Effector memory CD8-positive, alpha-beta T cell (primary cell): ENCODE results near the gene GIT2.
"Not testable (repeated sequence)": the region's sequence is repeated elsewhere in the genome, so short reads cannot be mapped to it uniquely, and the experiment has no call there.

Source experiments
- ATAC-seq: fragments of 150-1000 bp; cut with Tn5 transposase; replicated peaks from 2 replicates; pipeline ENCODE4 v1.10.0; 2021; ENCODE audit warnings: mild to moderate bottlenecking, moderate library complexity
- DNase-seq, 3 experiments: peaks; one replicate each; pipeline ENCODE4 v3.0.0; 2021
- H3K27ac Mint-ChIP-seq, 2 donors: one replicate each; pipeline ENCODE4 v1.8.0; 2022; ENCODE audit warnings: mild to moderate bottlenecking in 2 of 2, mixed read lengths in 2 of 2, moderate library complexity in 2 of 2
- H3K27me3 Mint-ChIP-seq, 2 donors: one replicate each; pipeline ENCODE4 v1.8.0; 2022; ENCODE audit warnings: mixed read lengths in 2 of 2
- H3K36me3 Mint-ChIP-seq: one replicate; pipeline ENCODE4 v1.8.0; 2022; ENCODE audit warnings: mild to moderate bottlenecking, moderate library complexity, mixed read lengths; ENCODE audit not compliant: insufficient read depth
- H3K4me1 Mint-ChIP-seq, 2 donors: one replicate each; pipeline ENCODE4 v1.8.0; 2022; ENCODE audit warnings: low read depth in 2 of 2, mixed read lengths in 2 of 2
- H3K4me3 Mint-ChIP-seq, 2 donors: one replicate each; pipeline ENCODE4 v1.8.0; 2022; ENCODE audit warnings: mild to moderate bottlenecking in 2 of 2, mixed read lengths in 2 of 2, moderate library complexity in 2 of 2
- H3K9me3 Mint-ChIP-seq, 2 donors: one replicate each; pipeline ENCODE4 v1.8.0; 2022; ENCODE audit warnings: mixed read lengths in 2 of 2

GIT2 gene

DNA sequence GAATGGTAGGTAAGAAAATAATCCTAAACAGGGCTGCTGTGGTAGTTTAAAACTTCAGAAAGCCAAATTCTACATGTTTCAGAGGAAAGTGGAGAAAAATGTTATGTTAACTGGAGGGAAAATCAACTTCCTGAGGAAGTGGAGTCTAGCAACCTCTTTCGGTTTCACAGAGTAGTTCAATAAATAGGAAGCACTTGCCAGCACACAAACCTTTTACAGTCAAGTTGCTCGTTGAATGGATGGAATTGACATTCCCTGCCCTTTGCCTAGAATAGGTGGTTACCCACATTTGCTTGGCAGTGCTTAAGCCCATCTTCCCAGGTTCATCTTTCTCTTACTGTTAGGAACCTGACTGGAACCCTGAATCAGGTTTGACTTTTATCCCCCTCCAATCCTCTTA lies 19.0 kb upstream of the GIT2 start:
- no peak overlapping the region for H3K4me3 Mint-ChIP-seq
- H3K27me3 Mint-ChIP-seq: no peaks in the 10 kb centered on the region
- ATAC-seq (peak; percentile 38), DNase-seq (no peak)
- no peaks in the 10 kb centered on the region for H3K9me3 Mint-ChIP-seq
- peak overlapping the region; percentile 63 to 76 for H3K27ac Mint-ChIP-seq
- peaks cover 72% of the 10 kb centered on the region for H3K36me3 Mint-ChIP-seq
- peaks cover 31 to 32% of the 10 kb centered on the region in 2 donors for H3K4me1 Mint-ChIP-seq

DNA sequence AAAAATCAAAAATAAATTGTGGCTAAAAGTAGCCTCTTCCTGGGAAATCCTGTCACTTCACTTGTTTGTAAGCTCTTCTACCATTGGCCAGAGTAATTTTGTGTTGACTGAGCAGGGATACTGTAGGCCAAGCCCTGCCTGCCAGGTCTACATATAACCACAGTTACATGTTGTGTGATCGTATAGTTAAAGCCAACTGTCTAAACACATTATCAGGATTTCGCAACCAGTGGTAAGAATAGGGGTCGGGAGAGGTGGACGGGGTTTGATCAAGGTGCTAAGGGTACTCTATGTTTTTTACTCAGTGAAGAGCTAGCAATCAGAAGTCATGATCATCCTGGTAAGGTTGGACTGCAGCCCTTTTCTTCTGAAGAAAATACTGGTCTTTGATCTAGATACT lies 16.5 kb upstream of the GIT2 start:
- peaks cover 39 to 49% of the 10 kb centered on the region in 2 donors for H3K4me1 Mint-ChIP-seq
- ATAC-seq (no peak), DNase-seq (no peak)
- peak overlapping the region; percentile 52 to 93 for H3K27ac Mint-ChIP-seq
- no peaks in the 10 kb centered on the region for H3K9me3 Mint-ChIP-seq
- peaks cover 50% of the 10 kb centered on the region for H3K36me3 Mint-ChIP-seq
- peak overlapping the region; percentile 49 to 58 for H3K4me3 Mint-ChIP-seq
- H3K27me3 Mint-ChIP-seq: no peaks in the 10 kb centered on the region

DNA sequence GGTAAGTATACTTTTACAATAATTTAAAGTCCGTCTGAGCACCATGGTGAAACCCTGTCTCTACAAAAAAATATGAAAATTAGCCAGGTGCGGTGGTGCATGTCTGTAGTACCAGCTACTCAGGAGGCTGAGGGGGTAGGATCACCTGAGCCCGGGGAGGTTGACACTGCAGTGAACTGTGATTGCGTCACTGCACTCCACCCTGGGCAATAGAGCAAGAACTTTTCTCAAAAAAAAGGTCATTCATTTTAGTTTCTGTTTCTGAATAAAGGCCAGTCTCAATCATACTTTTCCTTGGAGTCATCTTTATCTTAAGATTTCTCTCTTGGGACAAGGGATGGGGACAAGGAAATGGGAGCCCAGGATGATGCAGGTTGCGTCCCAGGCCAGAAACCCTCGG lies 16.0 kb upstream of the GIT2 start:
- Mint-ChIP-seq H3K36me3 (peaks cover 45% of the 10 kb centered on the region), H3K27me3 (no peaks in the 10 kb centered on the region), H3K4me3 (peak overlapping the region; percentile 49 to 58), H3K4me1 (peaks cover 39 to 49% of the 10 kb centered on the region in 2 donors), H3K9me3 (no peaks in the 10 kb centered on the region), H3K27ac (peak overlapping the region; percentile 52 to 93)
- ATAC-seq: peak; percentile 74
- peak in 2 of 3 experiments; percentile 30 to 36 for DNase-seq

DNA sequence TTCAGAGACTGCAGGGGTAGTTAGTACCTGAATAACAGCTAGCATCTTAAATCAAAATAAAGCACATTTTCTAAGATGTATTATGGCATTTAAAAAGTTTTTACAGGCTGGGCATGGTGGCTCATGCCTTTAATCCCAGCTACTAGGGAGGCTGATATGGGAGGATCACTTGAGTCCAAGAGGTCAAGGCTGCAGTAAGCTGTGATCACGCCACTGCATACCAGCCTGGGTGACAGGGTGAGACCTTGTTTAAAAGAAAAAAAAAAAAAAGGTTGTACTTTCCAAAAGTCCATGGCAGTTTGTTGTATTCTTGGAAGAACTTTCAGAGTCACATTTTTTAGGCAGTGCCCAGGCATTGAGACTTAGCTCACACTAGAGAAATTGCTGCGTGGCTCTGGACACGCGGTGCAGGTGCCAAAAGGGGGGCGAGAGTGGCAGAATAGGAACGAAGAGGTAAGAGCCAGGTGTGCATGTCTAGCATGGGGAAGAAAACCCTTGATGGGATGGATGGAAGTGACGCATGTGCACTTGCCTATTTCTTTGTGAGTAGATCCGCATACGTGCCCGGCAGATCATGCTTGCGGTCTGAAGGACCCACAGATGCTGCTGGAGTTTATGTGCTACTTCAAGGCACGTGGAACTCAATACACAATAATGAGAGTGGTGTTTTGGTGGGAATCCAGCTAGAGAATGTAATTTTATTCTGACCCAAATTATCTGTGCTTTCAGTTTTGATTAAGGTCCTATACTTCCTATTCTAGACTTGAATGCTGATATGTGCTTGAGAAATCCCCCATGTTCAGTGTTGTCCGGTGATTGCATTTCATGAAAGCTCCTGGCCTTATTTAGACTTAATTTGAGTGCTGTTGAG lies 14.9 kb upstream of the GIT2 start:
- Mint-ChIP-seq H3K36me3 (peaks cover 35% of the 10 kb centered on the region), H3K9me3 (no peaks in the 10 kb centered on the region), H3K27me3 (no peaks in the 10 kb centered on the region), H3K4me1 (peaks cover 42 to 52% of the 10 kb centered on the region in 2 donors), H3K4me3 (peak overlapping the region; percentile 49 to 58), H3K27ac (peak overlapping the region; percentile 52 to 93)
- ATAC-seq (peak; percentile 73), DNase-seq (peak in 2 of 3 experiments; percentile 9 to 28)

DNA sequence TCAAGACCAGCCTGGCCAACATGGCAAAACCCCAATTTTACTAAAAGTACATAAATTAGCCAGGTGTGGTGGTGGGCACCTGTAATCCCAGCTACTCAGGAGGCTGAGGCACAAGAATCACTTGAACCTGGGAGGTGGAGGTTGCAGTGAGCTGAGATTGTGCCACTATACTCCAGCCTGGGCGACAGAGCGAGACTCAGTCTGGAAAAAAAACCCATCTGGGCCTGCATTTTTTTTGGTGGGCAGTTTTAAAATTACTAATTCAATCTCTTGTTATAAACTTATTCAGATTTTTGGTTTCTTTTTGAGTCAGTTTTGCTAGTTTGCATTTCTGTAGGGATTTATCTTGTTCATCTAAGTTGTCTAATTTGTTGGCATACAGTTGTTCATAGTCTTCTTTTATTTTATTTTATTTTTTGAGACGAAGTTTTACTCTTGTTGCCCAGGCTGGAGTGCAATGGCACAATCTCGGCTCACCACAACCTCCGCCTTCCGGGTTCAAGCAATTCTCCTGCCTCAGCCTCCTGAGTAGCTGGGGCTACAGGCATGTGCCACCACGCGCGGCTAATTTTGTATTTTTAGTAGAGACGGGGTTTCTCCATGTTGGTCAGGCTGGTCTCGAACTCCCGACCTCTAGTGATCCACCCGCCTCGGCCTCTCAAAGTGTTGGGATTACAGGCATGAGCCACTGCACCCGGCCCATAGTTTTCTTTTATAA lies 12.7 kb upstream of the GIT2 start:
- peaks cover 21% of the 10 kb centered on the region for H3K36me3 Mint-ChIP-seq

DNA sequence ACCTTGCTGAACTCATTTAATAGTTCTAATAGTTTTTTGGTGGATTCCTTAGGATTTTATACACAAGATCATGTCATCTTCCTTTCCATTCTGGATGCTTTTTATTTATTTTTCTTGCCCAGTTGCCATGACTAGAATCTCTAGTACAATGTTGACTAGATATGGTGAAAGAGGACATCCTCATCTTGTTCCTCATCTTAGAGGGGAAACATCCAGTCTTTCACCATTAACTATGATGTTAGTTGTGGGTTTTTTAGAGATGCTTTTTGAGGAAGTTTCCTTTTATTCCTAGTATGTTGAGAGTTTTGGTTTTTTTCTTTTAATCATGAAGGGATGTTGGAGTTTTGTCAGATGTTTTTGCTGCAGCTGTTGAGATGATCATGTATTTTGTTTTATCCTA lies 11.7 kb upstream of the GIT2 start:
- no peaks in the 10 kb centered on the region for H3K27me3 Mint-ChIP-seq
- peaks cover 21% of the 10 kb centered on the region for H3K36me3 Mint-ChIP-seq
- peaks cover 51 to 64% of the 10 kb centered on the region in 2 donors for H3K4me1 Mint-ChIP-seq
- DNase-seq (no peak), ATAC-seq (no peak)
- H3K9me3 Mint-ChIP-seq: no peaks in the 10 kb centered on the region
- no peak overlapping the region for H3K27ac Mint-ChIP-seq
- no peak overlapping the region for H3K4me3 Mint-ChIP-seq

More for the DNA sequence above, 12.7 kb upstream of the GIT2 start:
- H3K9me3 Mint-ChIP-seq, DNase-seq, ATAC-seq, H3K27me3 Mint-ChIP-seq: not testable (repeated sequence)
- H3K4me1 Mint-ChIP-seq: peaks cover 49 to 59% of the 10 kb centered on the region in 2 donors
- peak overlapping the region; percentile 1 to 23 for H3K27ac Mint-ChIP-seq
- H3K4me3 Mint-ChIP-seq: peak overlapping the region; percentile 0 to 49

DNA sequence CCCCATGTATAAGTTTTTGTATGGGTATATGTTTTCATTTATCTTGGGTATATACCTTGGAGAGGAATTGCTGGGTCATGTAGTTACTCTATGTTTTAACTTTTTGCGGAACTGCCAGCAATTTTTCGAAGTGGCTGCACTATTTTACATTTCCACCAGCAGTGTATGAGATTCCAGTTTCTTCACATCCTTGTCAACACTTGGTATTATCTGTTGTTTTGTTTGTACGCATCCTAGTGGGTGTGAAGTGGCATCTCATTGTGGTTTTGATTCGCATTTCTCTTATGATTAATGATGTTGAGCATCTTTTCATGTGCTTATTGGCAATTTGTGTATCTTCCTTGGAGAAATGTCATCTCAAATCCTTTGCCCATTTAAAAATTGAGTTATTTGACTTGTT lies 9.9 kb upstream of the GIT2 start:
- Mint-ChIP-seq H3K36me3 (peaks cover 11% of the 10 kb centered on the region), H3K27me3 (no peaks in the 10 kb centered on the region), H3K27ac (peak overlapping the region in 1 of 2 donors; percentile 92), H3K4me3 (no peak overlapping the region), H3K4me1 (peaks cover 36 to 49% of the 10 kb centered on the region in 2 donors), H3K9me3 (no peaks in the 10 kb centered on the region)
- DNase-seq (no peak), ATAC-seq (no peak)

DNA sequence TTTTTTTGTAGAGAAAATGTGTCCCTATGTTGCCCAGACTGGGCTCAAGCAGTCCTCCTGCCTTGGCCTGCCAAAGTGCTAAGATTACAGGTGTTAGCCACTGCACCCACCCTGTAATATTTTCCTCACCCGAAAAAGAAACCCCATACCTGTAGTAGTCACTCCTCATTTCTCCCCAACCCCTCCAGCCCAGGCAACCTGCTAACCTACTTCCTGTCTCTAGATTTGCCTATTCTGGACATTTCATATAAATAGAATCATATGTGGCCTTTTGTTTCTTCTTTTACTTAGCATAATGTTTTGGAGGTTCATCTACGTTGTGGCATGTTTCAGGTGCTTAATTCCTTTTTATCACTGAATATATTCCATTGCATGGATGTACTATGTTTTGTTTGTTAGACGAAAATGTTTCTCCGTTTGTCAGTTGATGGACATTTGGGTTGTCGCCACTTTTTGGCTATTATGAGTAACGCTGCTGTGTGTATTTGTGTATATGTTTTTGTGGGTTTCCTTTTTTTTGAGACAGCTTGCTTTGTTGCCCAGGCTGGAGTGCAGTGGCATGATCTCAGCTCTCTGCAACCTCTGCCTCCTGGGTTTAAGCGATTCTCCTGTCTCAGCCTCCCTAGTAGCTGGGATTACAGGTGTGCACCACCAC lies 9.3 kb upstream of the GIT2 start:
- Mint-ChIP-seq H3K4me3 (peak overlapping the region; percentile 42 to 74), H3K4me1 (peaks cover 35 to 49% of the 10 kb centered on the region in 2 donors), H3K27ac (peak overlapping the region; percentile 41 to 92), H3K27me3 (no peaks in the 10 kb centered on the region), H3K9me3 (no peaks in the 10 kb centered on the region), H3K36me3 (peaks cover 12% of the 10 kb centered on the region)
- DNase-seq (no peak), ATAC-seq (peak; percentile 78)

DNA sequence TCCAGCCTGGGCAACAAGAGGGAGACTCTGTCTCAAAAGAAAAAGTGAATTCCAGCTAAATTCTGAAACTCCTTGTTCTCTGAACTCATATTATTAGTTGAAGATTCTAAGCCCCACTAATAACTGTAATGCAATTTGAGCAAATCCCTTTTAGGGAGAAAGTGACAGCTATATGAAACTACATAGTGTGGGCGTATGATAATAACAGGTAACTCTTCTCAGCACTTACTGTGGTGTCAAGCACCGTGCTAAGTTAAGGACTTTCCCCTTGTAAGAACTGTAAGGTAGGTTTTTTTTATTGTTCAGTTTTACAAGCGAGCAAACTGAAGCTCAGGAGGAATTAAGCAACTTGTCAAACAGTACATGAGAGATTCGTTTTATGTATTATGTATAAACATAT lies 8.4 kb upstream of the GIT2 start:
- ATAC-seq (peak; percentile 58), DNase-seq (no peak)
- H3K4me3 Mint-ChIP-seq: no peak overlapping the region
- H3K27ac Mint-ChIP-seq: peak overlapping the region in 1 of 2 donors; percentile 92
- no peaks in the 10 kb centered on the region for H3K9me3 Mint-ChIP-seq
- H3K36me3 Mint-ChIP-seq: peaks cover 18% of the 10 kb centered on the region
- peaks cover 38 to 48% of the 10 kb centered on the region in 2 donors for H3K4me1 Mint-ChIP-seq
- no peaks in the 10 kb centered on the region for H3K27me3 Mint-ChIP-seq

DNA sequence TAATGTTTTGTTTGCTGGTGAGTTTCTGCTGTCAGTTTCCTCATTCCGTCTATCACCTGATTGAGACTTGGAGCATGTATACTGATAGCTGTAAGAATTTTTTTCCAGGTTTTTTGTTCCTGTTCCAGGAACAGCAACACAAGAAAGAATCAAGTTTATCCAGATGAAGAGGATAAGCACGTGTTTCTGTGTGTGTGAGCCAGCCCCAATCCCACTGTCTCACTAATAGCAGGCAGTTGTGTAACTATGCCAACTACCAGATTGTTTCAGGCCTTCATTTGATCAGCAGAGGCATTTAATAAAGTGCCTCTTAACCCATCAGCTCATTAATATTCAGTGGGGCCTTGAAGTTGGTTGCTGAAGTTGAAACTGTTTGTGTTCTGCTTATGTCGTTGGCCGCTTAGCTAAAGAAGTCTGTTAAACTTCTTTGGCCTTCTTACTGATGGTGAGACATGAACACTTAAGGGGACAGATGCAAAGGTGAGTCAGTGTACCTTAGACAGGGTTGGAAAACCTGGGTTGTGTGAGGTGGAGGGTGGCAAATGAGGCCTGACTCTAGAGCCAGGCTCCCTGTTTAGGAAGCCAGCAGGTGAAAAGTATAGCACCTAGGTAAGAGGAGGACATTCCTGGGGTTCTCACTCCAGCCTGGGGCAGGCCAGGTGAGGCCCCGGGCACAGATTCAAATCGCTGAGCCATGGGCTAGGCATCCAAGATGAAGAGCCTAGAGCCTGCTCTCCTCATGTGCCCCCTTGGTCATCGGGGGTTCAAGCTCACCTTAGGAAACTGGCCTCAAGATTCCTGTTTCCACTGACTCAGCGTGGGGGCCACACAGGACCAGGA lies 6.7 kb upstream of the GIT2 start:
- no peak overlapping the region for H3K4me3 Mint-ChIP-seq
- H3K4me1 Mint-ChIP-seq: peaks cover 39 to 48% of the 10 kb centered on the region in 2 donors
- H3K27ac Mint-ChIP-seq: peak overlapping the region; percentile 16 to 57
- no peaks in the 10 kb centered on the region for H3K27me3 Mint-ChIP-seq
- no peaks in the 10 kb centered on the region for H3K9me3 Mint-ChIP-seq
- DNase-seq (no peak), ATAC-seq (no peak)
- peaks cover 21% of the 10 kb centered on the region for H3K36me3 Mint-ChIP-seq

DNA sequence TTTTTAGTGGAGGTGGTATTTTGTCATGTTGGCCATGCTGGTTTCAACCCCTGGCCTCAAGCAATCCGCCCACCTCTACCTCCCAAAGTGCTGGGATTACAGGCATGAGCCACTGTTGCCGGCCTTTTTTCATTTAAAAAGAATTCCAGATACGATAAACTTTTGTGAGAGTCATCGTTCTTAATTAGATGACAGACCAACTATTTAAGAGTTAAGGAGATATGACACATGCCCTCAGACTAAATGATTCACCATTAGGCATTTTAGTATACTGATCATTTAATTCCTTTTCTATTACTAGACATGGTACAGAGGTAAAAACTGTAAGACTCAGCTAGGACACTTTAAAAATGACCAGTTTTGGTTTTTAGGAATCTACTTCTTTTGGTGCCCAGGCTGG lies 5.4 kb upstream of the GIT2 start:
- Mint-ChIP-seq H3K27me3 (no peaks in the 10 kb centered on the region), H3K9me3 (no peaks in the 10 kb centered on the region), H3K36me3 (peaks cover 25% of the 10 kb centered on the region), H3K27ac (no peak overlapping the region), H3K4me1 (peaks cover 43 to 48% of the 10 kb centered on the region in 2 donors), H3K4me3 (peak overlapping the region; percentile 92 to 97)
- DNase-seq (no peak), ATAC-seq (no peak)

DNA sequence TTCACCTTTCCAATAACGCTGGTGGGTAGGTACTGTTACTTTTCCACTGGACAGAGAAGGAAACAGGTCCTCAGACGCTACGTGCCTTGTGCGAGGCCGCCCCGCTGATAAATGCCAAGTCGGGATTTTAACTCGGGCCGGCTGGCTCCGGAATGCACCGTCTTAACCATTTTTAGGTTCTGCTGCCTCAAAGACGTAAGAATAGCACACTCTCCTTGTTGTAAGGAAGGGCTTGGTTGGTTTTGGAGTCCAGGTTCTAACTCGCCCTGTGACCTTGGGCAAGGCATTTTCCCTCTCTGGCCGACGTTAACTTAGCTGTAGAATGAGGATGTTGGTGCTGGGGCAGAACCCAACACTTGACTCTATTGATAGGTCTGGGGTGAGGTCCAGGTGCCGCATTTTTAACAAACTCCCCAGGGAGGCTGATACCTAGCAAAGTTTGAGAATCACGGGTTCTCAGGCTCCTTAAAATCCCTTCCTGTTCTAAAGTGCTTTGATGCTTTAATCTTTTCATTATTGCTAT lies 3.9 kb upstream of the GIT2 start:
- peaks cover 35 to 42% of the 10 kb centered on the region in 2 donors for H3K4me1 Mint-ChIP-seq
- peak overlapping the region; percentile 60 to 95 for H3K27ac Mint-ChIP-seq
- H3K4me3 Mint-ChIP-seq: peak overlapping the region; percentile 92 to 97
- DNase-seq (peak in 1 of 3 experiments; percentile 22), ATAC-seq (no peak)
- H3K36me3 Mint-ChIP-seq: peaks cover 29% of the 10 kb centered on the region
- H3K27me3 Mint-ChIP-seq: no peaks in the 10 kb centered on the region
- H3K9me3 Mint-ChIP-seq: no peaks in the 10 kb centered on the region
